Upper lobe of right lung (tissue), 1 donor: Measurements from ENCODE around the gene ZNF235. TPM values are rescaled to one million over a fixed set of nuclear protein-coding genes. Genes with fewer than 3 reads are reported as not detected.
"Not testable (repeated sequence)": the region's sequence is repeated elsewhere in the genome, so short reads cannot be mapped to it uniquely, and the experiment has no call there.

Source experiments
- ATAC-seq: fragments of 200-7000 bp; cut with Tn5 transposase; one replicate; pipeline ENCODE4 v1.9.1; 2020; ENCODE audit warnings: mild to moderate bottlenecking, moderate library complexity
- DNase-seq: peaks from one replicate; pipeline ENCODE4 v3.0.0-alpha.2; 2020
- H3K27ac ChIP-seq: fragments of 200-600 bp; one replicate; pipeline ENCODE4 v1.8.0; 2022
- H3K27me3 ChIP-seq: fragments of 200-600 bp; one replicate; pipeline ENCODE4 v1.8.0; 2022; ENCODE audit warnings: mild to moderate bottlenecking
- H3K36me3 ChIP-seq: fragments of 200-600 bp; one replicate; pipeline ENCODE4 v1.8.0; 2022
- H3K4me1 ChIP-seq: fragments of 200-600 bp; one replicate; pipeline ENCODE4 v1.8.0; 2022
- H3K4me3 ChIP-seq: fragments of 200-600 bp; one replicate; pipeline ENCODE4 v1.8.0; 2022; ENCODE audit warnings: mild to moderate bottlenecking
- H3K9me3 ChIP-seq: fragments of 200-600 bp; one replicate; pipeline ENCODE4 v1.8.0; 2022
- intact Hi-C: fragments of 100-400 bp; cut with DNase I; formaldehyde crosslinking; loops from one replicate; pipeline ENCODE4 v1.11.0; 2022
- total RNA-seq: library from RNA; stranded (reverse); fragmentation: NEBNext Ultra II Directional; extraction: Animal tissue kit (Norgen Biotek cat#: 25700); gene quantifications from one replicate; pipeline ENCODE4 v1.2.1, GENCODE V29; 2021
- TF ChIP-seq, protein P1 (sequence below): fragments of 200-600 bp; IDR thresholded peaks from one replicate; pipeline ENCODE4 v1.8.0; 2022; ENCODE audit warnings: antibody characterized with exemption
- donor health status: DM: no; HTN: yes; CAD: no; lungs with severe emphysema.

The ZNF235 gene
- total RNA-seq, 1 donor from 2014 or later = 6.5 TPM

DNA sequence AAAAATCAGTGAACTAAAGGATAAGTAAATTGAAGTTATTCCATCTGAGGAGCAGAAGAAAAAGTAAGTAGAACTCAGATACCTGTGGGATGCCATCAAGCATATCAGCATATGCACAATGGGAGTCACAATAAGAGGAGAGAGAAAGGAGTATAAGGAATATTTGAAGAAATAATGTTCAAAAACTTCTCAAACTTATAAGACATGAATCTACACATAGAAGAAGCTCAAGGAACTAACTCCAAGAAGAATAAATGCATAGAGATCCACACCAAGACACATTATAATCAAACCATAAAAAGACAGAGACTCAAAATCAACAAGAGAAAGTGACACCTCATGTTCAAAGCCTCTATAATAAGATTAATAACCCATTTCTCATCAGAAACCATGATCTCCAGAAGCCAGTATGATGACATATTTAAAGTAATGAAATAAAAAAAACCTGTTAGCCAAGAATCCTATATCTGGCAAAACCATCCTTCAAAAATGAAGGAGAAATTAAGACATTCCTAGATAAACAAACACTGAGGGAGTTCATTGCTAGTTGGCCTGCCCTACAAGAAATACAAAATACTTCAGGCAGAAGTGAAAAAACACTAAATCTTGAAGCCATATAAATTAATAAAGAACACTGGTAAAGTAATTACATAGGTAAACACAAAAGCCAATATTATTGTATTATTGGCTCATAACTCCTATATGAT is 49.0 kb downstream of the ZNF235 start:
- Histone ChIP-seq H3K4me3 (no peak overlapping the region), H3K27me3 (no peaks in the 10 kb centered on the region), H3K9me3 (peaks cover 79% of the 10 kb centered on the region), H3K36me3 (no peaks in the 10 kb centered on the region), H3K27ac (no peak overlapping the region), H3K4me1 (no peaks in the 10 kb centered on the region)
- no peak for DNase-seq
- intact Hi-C loops = no loop called here
- ATAC-seq = no peak
- TF ChIP-seq, protein P1, sequence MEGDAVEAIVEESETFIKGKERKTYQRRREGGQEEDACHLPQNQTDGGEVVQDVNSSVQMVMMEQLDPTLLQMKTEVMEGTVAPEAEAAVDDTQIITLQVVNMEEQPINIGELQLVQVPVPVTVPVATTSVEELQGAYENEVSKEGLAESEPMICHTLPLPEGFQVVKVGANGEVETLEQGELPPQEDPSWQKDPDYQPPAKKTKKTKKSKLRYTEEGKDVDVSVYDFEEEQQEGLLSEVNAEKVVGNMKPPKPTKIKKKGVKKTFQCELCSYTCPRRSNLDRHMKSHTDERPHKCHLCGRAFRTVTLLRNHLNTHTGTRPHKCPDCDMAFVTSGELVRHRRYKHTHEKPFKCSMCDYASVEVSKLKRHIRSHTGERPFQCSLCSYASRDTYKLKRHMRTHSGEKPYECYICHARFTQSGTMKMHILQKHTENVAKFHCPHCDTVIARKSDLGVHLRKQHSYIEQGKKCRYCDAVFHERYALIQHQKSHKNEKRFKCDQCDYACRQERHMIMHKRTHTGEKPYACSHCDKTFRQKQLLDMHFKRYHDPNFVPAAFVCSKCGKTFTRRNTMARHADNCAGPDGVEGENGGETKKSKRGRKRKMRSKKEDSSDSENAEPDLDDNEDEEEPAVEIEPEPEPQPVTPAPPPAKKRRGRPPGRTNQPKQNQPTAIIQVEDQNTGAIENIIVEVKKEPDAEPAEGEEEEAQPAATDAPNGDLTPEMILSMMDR = no peak

DNA sequence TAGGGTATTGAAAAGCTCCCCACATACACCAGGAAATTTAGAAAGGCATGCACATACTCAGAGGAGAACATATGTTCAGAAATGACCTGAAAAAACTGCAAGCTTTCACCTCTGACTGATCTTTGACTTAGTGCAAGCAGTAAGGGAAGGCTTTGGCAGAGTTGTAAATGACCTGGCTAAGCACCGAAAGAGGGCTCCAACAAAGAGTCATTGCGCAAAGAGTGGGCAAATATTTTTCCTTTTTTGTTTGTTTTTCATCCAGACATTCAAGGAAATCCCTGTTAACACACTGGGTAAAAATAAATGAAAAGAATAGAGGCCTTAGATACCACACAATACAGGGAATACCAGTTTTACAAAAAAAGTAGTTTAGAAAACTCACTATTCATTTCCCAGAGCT is 50.3 kb downstream of the ZNF235 start:
- TF ChIP-seq, protein P1 = no peak
- intact Hi-C loops = no loop called here
- ATAC-seq (no peak), DNase-seq (no peak)
- Histone ChIP-seq H3K9me3 (peaks cover 84% of the 10 kb centered on the region), H3K27me3 (no peaks in the 10 kb centered on the region), H3K27ac (no peak overlapping the region), H3K4me1 (no peaks in the 10 kb centered on the region), H3K4me3 (no peak overlapping the region), H3K36me3 (no peaks in the 10 kb centered on the region)

DNA sequence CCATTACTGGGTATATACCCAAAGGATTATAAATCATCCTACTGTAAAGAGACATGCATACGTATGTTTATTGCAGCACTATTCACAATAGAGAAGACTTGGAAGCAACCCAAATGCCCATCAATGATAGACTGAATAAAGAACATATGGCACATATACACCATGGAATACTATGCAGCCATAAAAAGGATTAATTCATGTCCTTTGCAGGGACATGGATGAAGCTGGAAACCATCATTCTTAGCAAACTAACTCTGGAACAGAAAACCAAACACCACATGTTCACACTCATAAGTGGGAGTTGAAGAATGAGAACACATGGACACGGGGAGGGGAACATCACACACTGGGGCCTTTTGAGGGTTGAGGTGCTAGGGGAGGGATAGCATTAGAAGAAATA is 51.4 kb downstream of the ZNF235 start:
- H3K27me3 ChIP-seq, H3K27ac ChIP-seq, ATAC-seq, intact Hi-C loops, DNase-seq, H3K36me3 ChIP-seq, H3K4me1 ChIP-seq, H3K4me3 ChIP-seq: not testable (repeated sequence)
- H3K9me3 ChIP-seq = peaks cover 91% of the 10 kb centered on the region

DNA sequence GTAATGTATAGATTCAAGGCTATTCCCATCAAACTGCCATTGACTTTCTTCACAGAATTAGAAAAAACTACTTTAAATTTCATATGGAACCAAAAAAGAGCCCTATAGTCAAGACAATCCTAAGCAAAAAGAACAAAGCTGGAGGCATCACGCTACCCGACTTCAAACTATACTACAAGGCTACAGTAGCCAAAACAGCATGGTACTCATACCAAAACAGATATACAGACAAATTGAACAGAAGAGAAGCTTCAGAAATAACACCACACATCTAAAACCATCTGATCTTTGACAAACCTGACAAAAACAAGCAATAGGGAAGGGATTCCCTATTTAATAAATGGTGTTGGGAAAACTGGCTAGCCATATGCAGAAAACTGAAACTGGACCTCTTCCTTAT is 52.5 kb downstream of the ZNF235 start:
- intact Hi-C loops, ATAC-seq: not testable (repeated sequence)
- peaks cover 91% of the 10 kb centered on the region for H3K9me3 ChIP-seq

DNA sequence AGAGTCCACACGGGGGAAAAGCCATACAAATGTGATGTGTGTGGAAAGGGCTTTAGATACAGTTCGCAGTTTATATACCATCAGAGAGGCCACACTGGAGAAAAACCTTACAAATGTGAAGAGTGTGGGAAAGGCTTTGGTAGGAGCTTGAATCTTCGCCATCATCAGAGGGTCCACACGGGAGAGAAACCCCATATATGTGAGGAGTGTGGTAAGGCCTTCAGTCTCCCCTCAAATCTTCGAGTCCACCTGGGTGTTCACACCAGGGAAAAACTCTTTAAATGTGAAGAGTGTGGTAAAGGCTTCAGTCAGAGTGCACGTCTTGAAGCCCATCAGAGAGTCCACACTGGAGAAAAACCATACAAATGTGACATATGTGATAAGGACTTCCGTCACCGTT is 68.4 kb downstream of the ZNF235 start:
- intact Hi-C loops = no loop called here
- peaks cover 50% of the 10 kb centered on the region for H3K36me3 ChIP-seq
- no peak overlapping the region for H3K27ac ChIP-seq
- ATAC-seq = no peak
- TF ChIP-seq, protein P1 = no peak
- no peak overlapping the region for H3K4me3 ChIP-seq
- H3K27me3 ChIP-seq = no peaks in the 10 kb centered on the region
- H3K4me1 ChIP-seq = no peaks in the 10 kb centered on the region
- no peak for DNase-seq
- peaks cover 69% of the 10 kb centered on the region for H3K9me3 ChIP-seq

More for the DNA sequence above, 52.5 kb downstream of the ZNF235 start:
- H3K36me3 ChIP-seq, H3K27ac ChIP-seq, H3K4me1 ChIP-seq, DNase-seq, H3K27me3 ChIP-seq, H3K4me3 ChIP-seq: not testable (repeated sequence)

Other genes with a start within 250 kb of the ZNF235 start
- 2.9 TPM for gene ZNF284, start 232.9 kb downstream of the ZNF235 start, total RNA-seq
- 24.8 TPM for gene ZNF224, start 210.7 kb downstream of the ZNF235 start, total RNA-seq
- gene ZNF225, start 191.6 kb downstream of the ZNF235 start, total RNA-seq = 5.8 TPM
- 10.4 TPM for gene ZNF234, start 163.5 kb downstream of the ZNF235 start, total RNA-seq
- gene ZNF226, start 139.9 kb downstream of the ZNF235 start, total RNA-seq = 16.8 TPM
- gene ZNF227, start 92.5 kb downstream of the ZNF235 start, total RNA-seq = 17.0 TPM
- 0.29 TPM for gene ZNF233, start 45.1 kb downstream of the ZNF235 start, total RNA-seq
- 3.4 TPM for gene ZNF112, start 51.7 kb upstream of the ZNF235 start, total RNA-seq
- gene ZNF285, start 96.6 kb upstream of the ZNF235 start, total RNA-seq = 2.0 TPM
- 3.0 TPM for gene ZNF229, start 143.4 kb upstream of the ZNF235 start, total RNA-seq
- 9.6 TPM for gene ZNF180, start 195.5 kb upstream of the ZNF235 start, total RNA-seq
- gene CEACAM20, start 224.7 kb upstream of the ZNF235 start, total RNA-seq = 0.35 TPM